Measurements from ENCODE around the gene HSPB7.
"Not testable (repeated sequence)": the region's sequence is repeated elsewhere in the genome, so short reads cannot be mapped to it uniquely, and the experiment has no call there.

HSPB7 gene

GRCh38 chr1:15991427-15992186 lies 26.2 kb downstream of the HSPB7 start:
- ChIA-PET POLR2A (no interaction called here), CTCF (no interaction called here)
- no peak for TF ChIP-seq CTCF (IDR thresholded peaks at IDR 0.05; ENCODE audit: control extremely low read depth, extremely low read depth, low read depth, missing control alignments)
- no peak for DNase-seq (ENCODE audit: extremely low spot score)

GRCh38 chr1:15989776-15990175 lies 28.1 kb downstream of the HSPB7 start:
- CTCF ChIA-PET: no interaction called here
- TF ChIP-seq CTCF (IDR thresholded peaks at IDR 0.05; ENCODE audit: control extremely low read depth, extremely low read depth, low read depth, missing control alignments): no peak
- DNase-seq (ENCODE audit: extremely low spot score): no peak
- POLR2A ChIA-PET: no interaction called here

- POLR2A ChIA-PET: no interaction called here
- TF ChIP-seq CTCF (IDR thresholded peaks at IDR 0.05; ENCODE audit: control extremely low read depth, extremely low read depth, low read depth, missing control alignments): no peak
- CTCF ChIA-PET: interaction anchor here (1.1 to 2.2 kb wide), 2 partner anchors 19 to 174 kb away, joined by 3 to 8 read pairs; no protein-coding TSS in a partner anchor
- DNase-seq (ENCODE audit: extremely low spot score): no peak
Measured at GRCh38 chr1:15988856-15989736, 28.7 kb downstream of the HSPB7 start.

- no peak for DNase-seq (ENCODE audit: extremely low spot score)
- POLR2A ChIA-PET: no interaction called here
- TF ChIP-seq CTCF (IDR thresholded peaks at IDR 0.05; ENCODE audit: control extremely low read depth, extremely low read depth, low read depth, missing control alignments): no peak
- CTCF ChIA-PET: interaction anchor here (1.2 to 1.7 kb wide), 2 partner anchors 9 to 24 kb away, joined by 5 read pairs; no protein-coding TSS in a partner anchor
Measured at GRCh38 chr1:15985611-15986297, 32.1 kb downstream of the HSPB7 start.

- ChIA-PET CTCF (interaction anchor here (1.0 kb wide), 1 partner anchor 11 kb away, joined by 4 read pairs; no protein-coding TSS in a partner anchor), POLR2A (no interaction called here)
- no peak for TF ChIP-seq CTCF (IDR thresholded peaks at IDR 0.05; ENCODE audit: control extremely low read depth, extremely low read depth, low read depth, missing control alignments)
Measured at GRCh38 chr1:15983275-15983674, 34.6 kb downstream of the HSPB7 start.

GRCh38 chr1:15981679-15982078 lies 36.2 kb downstream of the HSPB7 start:
- DNase-seq (ENCODE audit: extremely low spot score): no peak
- POLR2A ChIA-PET: no interaction called here
- CTCF ChIA-PET: no interaction called here
- no peak for TF ChIP-seq CTCF (IDR thresholded peaks at IDR 0.05; ENCODE audit: control extremely low read depth, extremely low read depth, low read depth, missing control alignments)

More at GRCh38 chr1:15983275-15983674, 34.6 kb downstream of the HSPB7 start:
- DNase-seq (ENCODE audit: extremely low spot score): no peak

GRCh38 chr1:15977947-15978346 lies 39.9 kb downstream of the HSPB7 start:
- DNase-seq (ENCODE audit: extremely low spot score); POLR2A ChIA-PET: not testable (repeated sequence)
- CTCF ChIA-PET: interaction anchor here (1.1 kb wide), 1 partner anchor 187 kb away, joined by 3 read pairs; no protein-coding TSS in a partner anchor
